A549 (cell line): ENCODE results near the gene RBM24. TPM values are rescaled to one million over a fixed set of nuclear protein-coding genes. Genes with fewer than 3 reads are reported as not detected.

ENCODE experiments used
- ATAC-seq, 2 experiments: fragments of 200-7000 bp in 1 of 2; fragments of >200 bp in 1 of 2; cut with Nextera tagmentation in 1 of 2; cut with Tn5 transposase in 1 of 2; 3 replicates each; pipeline versions ENCODE4 v1.8.0 to v1.9.1; 2018 to 2020; ENCODE audit warnings: mild to moderate bottlenecking in 1 of 2, moderate library complexity in 1 of 2
- CTCF ChIA-PET: fragments of 300-600 bp; sonication (Branson Sonifier 250); formaldehyde crosslinking; extraction: SDS; loops from one replicate; lab custom pipeline; 2021; ENCODE audit warnings: antibody characterized with exemption, inconsistent platforms; lab: Yijun Ruan, JAX
- POLR2A ChIA-PET: fragments of 350-600 bp; formaldehyde crosslinking; extraction: SDS; loops from one replicate; lab custom pipeline; 2021; ENCODE audit warnings: antibody characterized with exemption, inconsistent platforms; lab: Yijun Ruan, JAX
- DNase-seq, 2 experiments: peaks; one replicate each; pipeline versions ENCODE4 v3.0.0 to v3.0.0-alpha.2; 2011 to 2016; ENCODE audit warnings: low read depth in 1 of 2, low spot score in 1 of 2
- FAIRE-seq: peaks from 2 replicates; lab custom pipeline; 2011; peaks lifted over from hg19 to GRCh38; lab: Jason Lieb, UNC
- H3K27ac ChIP-seq, 2 experiments: fragments of >200 bp; sonication (Bioruptor Twin); formaldehyde crosslinking; 3 replicates each; pipeline ENCODE4 v1.5.1; 2016 to 2017
- H3K4me1 ChIP-seq: fragments of >200 bp; sonication (Bioruptor Twin); formaldehyde crosslinking; 3 replicates; pipeline ENCODE4 v1.6.1; 2016
- H3K4me2 ChIP-seq: fragments of >200 bp; sonication (Bioruptor Twin); formaldehyde crosslinking; 3 replicates; pipeline ENCODE4 v1.6.1; 2016
- H3K4me3 ChIP-seq: fragments of >200 bp; sonication (Bioruptor Twin); formaldehyde crosslinking; 3 replicates; pipeline ENCODE4 v1.5.1; 2016
- H3K9me3 ChIP-seq: fragments of >200 bp; sonication (Bioruptor Twin); formaldehyde crosslinking; 3 replicates; pipeline ENCODE4 v1.6.1; 2016
- CEBPB ChIP-seq, 2 experiments: fragments of >200 bp in 1 of 2; sonication (Bioruptor Twin) in 1 of 2; formaldehyde crosslinking in 1 of 2; IDR thresholded peaks; 2 replicates each; pipeline ENCODE4 v1.6.1; 2012 to 2016
- CHD2 ChIP-seq: fragments of 150-350 bp; IDR thresholded peaks from 2 replicates; pipeline ENCODE4 v1.6.1; 2014; ENCODE audit warnings: low read length; ENCODE audit not compliant: partially characterized antibody
- CTCF ChIP-seq: fragments of >200 bp; sonication (Bioruptor Twin); formaldehyde crosslinking; IDR thresholded peaks from 3 replicates; pipeline ENCODE4 v1.5.1; 2016
- E2F6 ChIP-seq: IDR thresholded peaks from 2 replicates; pipeline ENCODE4 v1.6.1; 2012; ENCODE audit warnings: low read depth, borderline replicate concordance
- EHF ChIP-seq: fragments of 250-450 bp; sonication (Bioruptor Pico); IDR thresholded peaks from 2 replicates; pipeline ENCODE4 v1.5.0; 2020; ENCODE audit warnings: mild to moderate bottlenecking
- EHMT2 ChIP-seq: fragments of 200-600 bp; sonication (generic); IDR thresholded peaks from 2 replicates; pipeline ENCODE4 v1.6.1; 2016; ENCODE audit warnings: antibody characterized with exemption, low read depth, mild to moderate bottlenecking, moderate library complexity
- EP300 ChIP-seq, 2 experiments: fragments of >200 bp; sonication (Bioruptor Twin); formaldehyde crosslinking; IDR thresholded peaks; 2 replicates in 1 of 2; 3 replicates in 1 of 2; pipeline ENCODE4 v1.6.1; 2016 to 2017
- FOSB ChIP-seq: fragments of 250-450 bp; sonication (Bioruptor Pico); IDR thresholded peaks from 2 replicates; pipeline ENCODE4 v1.5.0; 2020; ENCODE audit warnings: mild to moderate bottlenecking, moderate library complexity
- FOSL2 ChIP-seq, 2 experiments: fragments of 450-650 bp in 1 of 2; fragments of >200 bp in 1 of 2; sonication (Bioruptor Twin) in 1 of 2; formaldehyde crosslinking; IDR thresholded peaks; 2 replicates each; pipeline versions ENCODE4 v1.5.0 to v1.6.1; 2016 to 2020; ENCODE audit warnings: mild to moderate bottlenecking in 1 of 2, moderate library complexity in 1 of 2
- GATA3 ChIP-seq: IDR thresholded peaks from 2 replicates; pipeline ENCODE4 v1.6.1; 2012; ENCODE audit warnings: borderline replicate concordance
- HOXA7 ChIP-seq: fragments of 250-450 bp; sonication (Bioruptor Pico); IDR thresholded peaks from 2 replicates; pipeline ENCODE4 v1.5.0; 2020; ENCODE audit warnings: mild to moderate bottlenecking, moderate library complexity
- HOXB5 ChIP-seq: fragments of 250-450 bp; sonication (Bioruptor Pico); IDR thresholded peaks from 2 replicates; pipeline ENCODE4 v1.5.0; 2020; ENCODE audit warnings: mild to moderate bottlenecking, moderate library complexity
- JUN ChIP-seq, 2 experiments: fragments of >200 bp; sonication (Bioruptor Twin); formaldehyde crosslinking; IDR thresholded peaks; 2 replicates in 1 of 2; 3 replicates in 1 of 2; pipeline ENCODE4 v1.6.1; 2016 to 2017
- JUNB ChIP-seq: fragments of >200 bp; sonication (Bioruptor Twin); formaldehyde crosslinking; IDR thresholded peaks from 2 replicates; pipeline ENCODE4 v1.6.1; 2016
- KDM1A ChIP-seq: fragments of 200-600 bp; sonication (generic); IDR thresholded peaks from 2 replicates; pipeline ENCODE4 v1.6.1; 2016; ENCODE audit warnings: low read depth, mild to moderate bottlenecking
- MAFK ChIP-seq: fragments of 450-650 bp; IDR thresholded peaks from 2 replicates; pipeline ENCODE4 v1.6.1; 2014; ENCODE audit not compliant: partially characterized antibody
- MAX ChIP-seq: IDR thresholded peaks from 2 replicates; pipeline ENCODE4 v1.6.1; 2012
- NR3C1 ChIP-seq: fragments of >200 bp; sonication (Bioruptor Twin); formaldehyde crosslinking; IDR thresholded peaks from 3 replicates; pipeline ENCODE4 v1.6.1; 2017
- PHF8 ChIP-seq: fragments of 200-600 bp; sonication (generic); IDR thresholded peaks from 2 replicates; pipeline ENCODE4 v1.6.1; 2016; ENCODE audit warnings: low read depth, mild to moderate bottlenecking, antibody characterized with exemption, moderate library complexity, borderline replicate concordance
- POLR2AphosphoS2 ChIP-seq: conservative IDR thresholded peaks from 2 replicates; pipeline ENCODE4 v1.6.1; 2012; ENCODE audit warnings: low read length, improper control_type of control experiment, inconsistent platforms
- RARB ChIP-seq: fragments of 250-450 bp; sonication (Bioruptor Pico); IDR thresholded peaks from 2 replicates; pipeline ENCODE4 v1.8.0; 2021; ENCODE audit warnings: mild to moderate bottlenecking, moderate library complexity
- RCOR1 ChIP-seq: fragments of 150-350 bp; IDR thresholded peaks from 2 replicates; pipeline ENCODE4 v1.6.1; 2014; ENCODE audit warnings: antibody characterized with exemption, low read length, low read depth
- RFX5 ChIP-seq: fragments of 450-650 bp; IDR thresholded peaks from 2 replicates; pipeline ENCODE4 v1.7.1; 2014; ENCODE audit warnings: antibody characterized with exemption, mild to moderate bottlenecking, moderate library complexity
- RNF2 ChIP-seq: fragments of 200-600 bp; sonication (generic); IDR thresholded peaks from 2 replicates; pipeline ENCODE4 v1.6.1; 2016; ENCODE audit warnings: low read depth, mild to moderate bottlenecking, antibody characterized with exemption, moderate library complexity, borderline replicate concordance
- SMC3 ChIP-seq: fragments of >200 bp; sonication (Bioruptor Twin); formaldehyde crosslinking; IDR thresholded peaks from 3 replicates; pipeline ENCODE4 v1.6.1; 2018; ENCODE audit warnings: inconsistent platforms
- SREBF2 ChIP-seq: fragments of 450-650 bp; IDR thresholded peaks from 2 replicates; pipeline ENCODE4 v1.6.1; 2014; ENCODE audit warnings: mild to moderate bottlenecking, moderate library complexity
- TFCP2L1 ChIP-seq: fragments of 250-450 bp; sonication (Bioruptor Pico); IDR thresholded peaks from 2 replicates; pipeline ENCODE4 v1.5.0; 2021; ENCODE audit warnings: mild to moderate bottlenecking
- USF2 ChIP-seq: fragments of 450-650 bp; IDR thresholded peaks from 2 replicates; pipeline ENCODE4 v1.6.1; 2014; ENCODE audit warnings: antibody characterized with exemption
- ZFP36 ChIP-seq: fragments of 450-650 bp; IDR thresholded peaks from 2 replicates; pipeline ENCODE4 v1.6.1; 2014; ENCODE audit warnings: borderline replicate concordance; ENCODE audit not compliant: partially characterized antibody
- ZNF302 ChIP-seq: fragments of 250-450 bp; sonication (Bioruptor Pico); IDR thresholded peaks from 2 replicates; pipeline ENCODE4 v1.9.0; 2021; ENCODE audit warnings: inconsistent platforms, mild to moderate bottlenecking, moderate library complexity
- ZSCAN20 ChIP-seq: fragments of 250-450 bp; sonication (Bioruptor Pico); IDR thresholded peaks from 2 replicates; pipeline ENCODE4 v1.8.0; 2022; ENCODE audit warnings: mild to moderate bottlenecking, moderate library complexity
- WGBS: methylation state at CpG from one replicate; pipeline ENCODE4 v1.1.6; 2017; ENCODE audit errors: missing lambda C conversion rate; 5-methylcytosine and 5-hydroxymethylcytosine counted together
- polyA plus RNA-seq, 4 experiments: library from polyadenylated mRNA; depleted of rRNA in 3 of 4; stranded (reverse); fragments of >200 nt; fragmentation: RNase III in 1 of 4; extraction: RNeasy Plus Mini Kit Qiagen cat#74134 plus additional on column Dnase treatment in 1 of 4; gene quantifications; 2 replicates in 3 of 4; 3 replicates in 1 of 4; pipeline ENCODE4 v1.2.3, GENCODE V29; 2011 to 2017

RBM24 gene
- polyA plus RNA-seq, 2 of the 4 experiments (the other 2 are of a cell fraction), result 13.7 to 27.5 TPM

GRCh38 chr6:17251953-17252352 is 29.2 kb upstream of the RBM24 start:
- Histone ChIP-seq H3K9me3 (no peaks in the 10 kb centered on the region), H3K27ac (no peak overlapping the region), H3K4me1 (no peaks in the 10 kb centered on the region), H3K4me3 (no peak overlapping the region), H3K4me2 (no peak overlapping the region)
- DNase-seq, result no peak
- FAIRE-seq, result no peak
- CTCF ChIA-PET, result interaction anchor here (0.7 kb wide), 1 partner anchor 49 kb away, joined by 3 read pairs; no protein-coding TSS in a partner anchor
- ATAC-seq, result no peak
- POLR2A ChIA-PET, result no interaction called here
- TF ChIP-seq NR3C1 (no peak), MAX (no peak)

- Histone ChIP-seq H3K9me3 (no peaks in the 10 kb centered on the region), H3K4me3 (no peak overlapping the region), H3K4me2 (no peak overlapping the region), H3K4me1 (no peaks in the 10 kb centered on the region), H3K27ac (no peak overlapping the region)
- POLR2A ChIA-PET, result no interaction called here
- DNase-seq, result no peak
- no peak for FAIRE-seq
- 94% methylated on average over 4 of the region's 4 CpGs for WGBS
- CTCF ChIA-PET, result no interaction called here
- no peak for ATAC-seq
- TF ChIP-seq MAFK (no peak), TFCP2L1 (CRISPR knock-in tag) (no peak), SREBF2 (no peak), CTCF (no peak), RCOR1 (no peak), SMC3 (no peak), RARB (no peak), ZSCAN20 (CRISPR knock-in tag) (no peak), KDM1A (no peak), EHMT2 (no peak), ZNF302 (CRISPR knock-in tag) (no peak), HOXA7 (CRISPR knock-in tag) (no peak), FOSL2 (IDR thresholded peaks at IDR 0.05) (no peak), FOSL2 (CRISPR knock-in tag; IDR thresholded peaks at IDR 0.05) (no peak), JUN (IDR thresholded peaks at IDR 0.05) (no peak), ZFP36 (no peak), RFX5 (no peak), PHF8 (no peak), POLR2AphosphoS2 (no peak)
- TF ChIP-seq, all 56 proteins: peak for 0
These were observed 22.4 kb upstream of the RBM24 start for GRCh38 chr6:17258749-17259148.

- ATAC-seq (no peak), FAIRE-seq (no peak), DNase-seq (no peak)
- no peaks in the 10 kb centered on the region for H3K9me3 ChIP-seq
- POLR2A ChIA-PET, result no interaction called here
- H3K4me2 ChIP-seq, result no peak overlapping the region
- CTCF ChIA-PET, result no interaction called here
- TF ChIP-seq RCOR1, result no peak
- no peak for TF ChIP-seq MAFK
- no peak for TF ChIP-seq EHF (CRISPR knock-in tag)
- TF ChIP-seq PHF8, result no peak
- no peak for TF ChIP-seq RARB
- TF ChIP-seq CEBPB (IDR thresholded peaks at IDR 0.05), result no peak
- no peak for TF ChIP-seq SMC3
- TF ChIP-seq CTCF, result no peak
- no peak for TF ChIP-seq POLR2AphosphoS2
- no peak for TF ChIP-seq HOXB5 (CRISPR knock-in tag)
- no peak for TF ChIP-seq JUNB
- no peak for TF ChIP-seq CHD2
- no peak for TF ChIP-seq USF2
- no peak for TF ChIP-seq EP300 (IDR thresholded peaks at IDR 0.05)
- no peak for TF ChIP-seq E2F6
- TF ChIP-seq RNF2, result no peak
- TF ChIP-seq FOSB, result no peak
- TF ChIP-seq GATA3, result no peak
- no peak for TF ChIP-seq RFX5
- H3K4me1 ChIP-seq, result no peaks in the 10 kb centered on the region
- H3K4me3 ChIP-seq, result no peak overlapping the region
- no peak overlapping the region for H3K27ac ChIP-seq
These were observed 15.6 kb upstream of the RBM24 start for GRCh38 chr6:17265570-17265969.
